H1 (cell line): ENCODE results near the gene CYSRT1. TPM values are rescaled to one million over a fixed set of nuclear protein-coding genes. Genes with fewer than 3 reads are reported as not detected.

Experiments
- CTCF ChIA-PET: fragments of 300-600 bp; sonication (Branson Sonifier 250); formaldehyde crosslinking; loops from one replicate; lab custom pipeline; 2021; ENCODE audit not compliant: partially characterized antibody; lab: Charles Lee
- POLR2A ChIA-PET: fragments of 300-600 bp; sonication (Branson Sonifier 250); formaldehyde crosslinking; loops from one replicate; lab custom pipeline; 2021; ENCODE audit warnings: inconsistent platforms; ENCODE audit not compliant: partially characterized antibody; lab: Charles Lee
- DNase-seq, 2 experiments: peaks; one replicate each; pipeline versions ENCODE4 v3.0.0 to v3.0.0-alpha.2; 2010 to 2022; ENCODE audit warnings: low spot score in 2 of 2, low read depth in 1 of 2, mixed read lengths in 1 of 2
- FAIRE-seq: peaks from 2 replicates; lab custom pipeline; 2011; peaks lifted over from hg19 to GRCh38; lab: Jason Lieb, UNC
- H2AFZ ChIP-seq: 2 replicates; pipeline ENCODE4 v1.8.1; 2012; ENCODE audit warnings: low read length, inconsistent platforms
- H2AK5ac ChIP-seq: 2 replicates; pipeline ENCODE4 v1.6.1; 2013; ENCODE audit warnings: low read depth, low read length
- H2BK120ac ChIP-seq: replicated peaks from 2 replicates; pipeline ENCODE3; 2013; ENCODE audit warnings: low read depth, low read length, inconsistent platforms
- H2BK12ac ChIP-seq: 2 replicates; pipeline ENCODE4 v1.6.1; 2013; ENCODE audit warnings: low read depth, low read length
- H2BK15ac ChIP-seq: 2 replicates; pipeline ENCODE4 v1.6.1; 2013; ENCODE audit warnings: low read length
- H2BK20ac ChIP-seq: 2 replicates; pipeline ENCODE4 v1.6.1; 2013; ENCODE audit warnings: low read length
- H2BK5ac ChIP-seq: 2 replicates; pipeline ENCODE4 v1.6.1; 2013; ENCODE audit warnings: low read depth, low read length
- H3K14ac ChIP-seq: 2 replicates; pipeline ENCODE4 v1.6.1; 2013; ENCODE audit warnings: inconsistent platforms; ENCODE audit not compliant: insufficient read length
- H3K18ac ChIP-seq: 2 replicates; pipeline ENCODE4 v1.6.1; 2013; ENCODE audit warnings: low read length; ENCODE audit errors: extremely low read depth
- H3K23ac ChIP-seq: 2 replicates; pipeline ENCODE4 v1.6.1; 2013; ENCODE audit warnings: inconsistent platforms; ENCODE audit not compliant: insufficient read length
- H3K23me2 ChIP-seq: 2 replicates; pipeline ENCODE4 v1.6.1; 2013; ENCODE audit warnings: low read depth, low read length
- H3K27ac ChIP-seq: 2 replicates; pipeline ENCODE4 v1.6.1; 2011; ENCODE audit warnings: low read depth, low read length, inconsistent platforms
- H3K27me3 ChIP-seq, 4 experiments: replicated peaks in 1 of 4; 1 replicate in 1 of 4; 2 replicates in 3 of 4; pipeline versions ENCODE4 v1.6.1 to v1.8.1; 2011 to 2013; ENCODE audit warnings: low read length in 3 of 4, mild to moderate bottlenecking in 3 of 4, inconsistent platforms in 2 of 4, mixed read lengths in 2 of 4, moderate library complexity in 1 of 4; ENCODE audit not compliant: control insufficient read depth in 3 of 4, insufficient read depth in 3 of 4; ENCODE audit errors: extremely low read depth in 1 of 4
- H3K36me3 ChIP-seq, 4 experiments: 2 replicates each; pipeline versions ENCODE4 v1.6.1 to v1.8.1; 2011 to 2013; ENCODE audit warnings: mild to moderate bottlenecking in 4 of 4, low read length in 3 of 4, moderate library complexity in 2 of 4, control low read depth in 1 of 4, inconsistent platforms in 1 of 4; ENCODE audit not compliant: insufficient read depth in 4 of 4, control insufficient read depth in 2 of 4
- H3K4ac ChIP-seq: replicated peaks from 2 replicates; pipeline ENCODE3; 2013; ENCODE audit warnings: low read length, low read depth, mixed read lengths, inconsistent platforms; ENCODE audit not compliant: insufficient read length
- H3K4me1 ChIP-seq, 4 experiments: replicated peaks in 1 of 4; 1 replicate in 1 of 4; 2 replicates in 3 of 4; pipeline versions ENCODE4 v1.6.1 to v1.8.1; 2011 to 2013; ENCODE audit warnings: low read length in 3 of 4, inconsistent platforms in 2 of 4, mixed read lengths in 1 of 4; ENCODE audit not compliant: insufficient read depth in 4 of 4, control insufficient read depth in 3 of 4
- H3K4me2 ChIP-seq, 2 experiments: 2 replicates each; pipeline versions ENCODE4 v1.6.1 to v1.8.1; 2011 to 2013; ENCODE audit warnings: low read depth in 2 of 2, low read length in 2 of 2, control low read depth in 1 of 2, inconsistent platforms in 1 of 2, mild to moderate bottlenecking in 1 of 2; ENCODE audit not compliant: insufficient read depth in 1 of 2
- H3K4me3 ChIP-seq, 4 experiments: fragments of 200-600, 300-600 bp in 1 of 4; sonication (generic), shearing (Covaris generic), sonication (Bioruptor Twin) in 1 of 4; 2 replicates each; pipeline versions ENCODE4 v1.5.1 to v1.8.1; 2011 to 2016; ENCODE audit warnings: low read length in 4 of 4, low read depth in 3 of 4, control low read depth in 2 of 4, inconsistent platforms in 2 of 4, mild to moderate bottlenecking in 2 of 4, mixed read lengths in 1 of 4, moderate library complexity in 1 of 4; ENCODE audit not compliant: insufficient read depth in 2 of 4; ENCODE audit errors: extremely low read depth in 1 of 4
- H3K56ac ChIP-seq: replicated peaks from 2 replicates; pipeline ENCODE3; 2013; ENCODE audit warnings: low read depth, mild to moderate bottlenecking, mixed read lengths, low read length, inconsistent platforms; ENCODE audit not compliant: insufficient read length
- H3K79me1 ChIP-seq: 2 replicates; pipeline ENCODE4 v1.6.1; 2013; ENCODE audit warnings: low read depth, low read length, control low read depth
- H3K79me2 ChIP-seq, 2 experiments: 2 replicates each; pipeline versions ENCODE4 v1.6.1 to v1.8.1; 2012 to 2013; ENCODE audit warnings: low read length in 2 of 2, mild to moderate bottlenecking in 2 of 2, inconsistent platforms in 1 of 2; ENCODE audit not compliant: insufficient read depth in 2 of 2, control insufficient read depth in 1 of 2
- H3K9ac ChIP-seq, 4 experiments: replicated peaks in 1 of 4; 1 replicate in 1 of 4; 2 replicates in 3 of 4; pipeline versions ENCODE4 v1.6.1 to v1.8.1; 2011 to 2013; ENCODE audit warnings: low read depth in 3 of 4, low read length in 3 of 4, control low read depth in 2 of 4, mild to moderate bottlenecking in 2 of 4, moderate library complexity in 2 of 4, inconsistent platforms in 1 of 4; ENCODE audit errors: extremely low read depth in 1 of 4
- H3K9me3 ChIP-seq, 2 experiments: 2 replicates each; pipeline versions ENCODE4 v1.6.1 to v1.8.1; 2012 to 2013; ENCODE audit warnings: mild to moderate bottlenecking in 2 of 2, moderate library complexity in 2 of 2, control low read depth in 1 of 2, inconsistent platforms in 1 of 2, low read depth in 1 of 2, low read length in 1 of 2, mixed read lengths in 1 of 2; ENCODE audit not compliant: insufficient read depth in 2 of 2
- H4K20me1 ChIP-seq, 2 experiments: replicated peaks in 1 of 2; 2 replicates each; pipeline versions ENCODE3 to v1.8.1; 2011 to 2013; ENCODE audit warnings: inconsistent platforms in 2 of 2, low read length in 2 of 2, mild to moderate bottlenecking in 1 of 2; ENCODE audit not compliant: insufficient read depth in 2 of 2, control insufficient read depth in 1 of 2
- H4K5ac ChIP-seq: 2 replicates; pipeline ENCODE4 v1.6.1; 2013; ENCODE audit warnings: low read length, low read depth, mixed read lengths, inconsistent platforms; ENCODE audit not compliant: insufficient read length
- H4K8ac ChIP-seq: 2 replicates; pipeline ENCODE4 v1.8.0; 2013; ENCODE audit warnings: mild to moderate bottlenecking, moderate library complexity, low read length, inconsistent platforms; ENCODE audit not compliant: insufficient read depth; ENCODE audit errors: extremely low read depth
- H4K91ac ChIP-seq: replicated peaks from 2 replicates; pipeline ENCODE3; 2013; ENCODE audit warnings: low read length, mixed read lengths, inconsistent platforms; ENCODE audit not compliant: insufficient read length
- KDM1A ChIP-seq: fragments of 200-600, 300-600 bp; sonication (generic); IDR thresholded peaks from 2 replicates; pipeline ENCODE4 v1.7.1; 2016; ENCODE audit warnings: mild to moderate bottlenecking, low read length, borderline replicate concordance
- SP2 ChIP-seq: IDR thresholded peaks from 2 replicates; pipeline ENCODE4 v1.6.1; 2012; ENCODE audit warnings: mild to moderate bottlenecking, low read length, inconsistent platforms
- WGBS, 2 experiments: shearing (Covaris generic) in 1 of 2; methylation state at CpG; one replicate each; pipeline versions ENCODE4 v1.1.6 to v1.1.7; 2013 to 2015; ENCODE audit warnings: low lambda C conversion rate in 2 of 2, mixed read lengths in 2 of 2, inconsistent platforms in 1 of 2, low coverage in 1 of 2, missing lambda C conversion rate in 1 of 2; ENCODE audit not compliant: insufficient replicate concordance in 2 of 2, insufficient coverage in 1 of 2, insufficient read length in 1 of 2; ENCODE audit errors: extremely low coverage in 1 of 2, missing lambda C conversion rate in 1 of 2; 5-methylcytosine and 5-hydroxymethylcytosine counted together
- polyA plus RNA-seq, 7 experiments: library from polyadenylated mRNA; depleted of rRNA in 3 of 7; stranded (reverse) in 5 of 7; unstranded in 2 of 7; fragments of >200 nt in 5 of 7; fragments of 200-250 nt in 2 of 7; gene quantifications; 1 replicate in 5 of 7; 2 replicates in 1 of 7; 4 replicates in 1 of 7; pipeline versions ENCODE4 v1.2.1 to v1.2.3, GENCODE V29; 2011 to 2013; ENCODE audit warnings: missing spikeins in 2 of 7, mixed read lengths in 2 of 7
- total RNA-seq: library from RNA; stranded (reverse); fragmentation: NEBNext Ultra II Directional; extraction: Animal tissue kit (Norgen Biotek cat#: 25700); gene quantifications from 2 replicates; pipeline ENCODE4 v1.2.1, GENCODE V29; 2021
- TF ChIP-seq, protein P1 (sequence below): IDR thresholded peaks from 2 replicates; pipeline ENCODE4 v1.6.1; 2012; ENCODE audit warnings: inconsistent platforms

CYSRT1 gene
- total and polyA plus RNA-seq, 2 of the 8 experiments (the other 6 are each of a cell fraction or from before 2014, with no cell fraction given): 1.0 to 6.5 TPM

DNA sequence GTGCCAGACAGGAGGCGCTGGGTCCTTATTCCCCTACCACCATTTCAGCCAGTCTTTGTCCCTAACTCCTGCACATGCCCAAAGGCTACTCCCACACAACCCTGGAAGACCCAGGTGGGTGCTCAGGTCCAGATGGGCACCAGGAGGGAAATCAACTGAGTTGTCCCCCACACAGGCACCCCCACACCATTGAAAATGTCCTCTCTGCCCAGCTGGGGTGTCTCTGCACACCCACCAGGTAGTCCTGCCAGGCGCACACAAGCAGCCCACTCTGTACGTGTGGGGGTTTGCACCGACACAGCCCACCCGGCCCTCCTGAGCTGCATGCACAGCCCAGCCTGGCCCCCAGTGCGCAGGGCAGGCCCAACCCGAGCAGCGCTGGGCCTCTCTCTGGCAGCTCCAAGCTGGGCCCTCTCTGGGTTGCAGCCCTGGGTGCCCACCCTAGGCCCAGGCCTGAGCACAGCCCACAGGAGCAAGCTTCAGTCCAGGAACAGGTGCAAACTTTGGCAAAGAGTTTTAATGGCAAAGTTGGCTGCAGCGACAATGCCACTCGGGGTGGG lies 5.1 kb upstream of the CYSRT1 start:
- TF ChIP-seq, protein P1, sequence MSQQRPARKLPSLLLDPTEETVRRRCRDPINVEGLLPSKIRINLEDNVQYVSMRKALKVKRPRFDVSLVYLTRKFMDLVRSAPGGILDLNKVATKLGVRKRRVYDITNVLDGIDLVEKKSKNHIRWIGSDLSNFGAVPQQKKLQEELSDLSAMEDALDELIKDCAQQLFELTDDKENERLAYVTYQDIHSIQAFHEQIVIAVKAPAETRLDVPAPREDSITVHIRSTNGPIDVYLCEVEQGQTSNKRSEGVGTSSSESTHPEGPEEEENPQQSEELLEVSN: no peak
- TF ChIP-seq KDM1A: no peak
- TF ChIP-seq SP2: no peak
- H4K91ac ChIP-seq: no peak overlapping the region

More for the DNA sequence above, 5.1 kb upstream of the CYSRT1 start:
- H3K79me1 ChIP-seq: no peaks in the 10 kb centered on the region
- H2AFZ ChIP-seq: no peak overlapping the region
- peaks cover 0 to 9% of the 10 kb centered on the region in 2 experiments for H4K20me1 ChIP-seq
- H3K14ac ChIP-seq: no peak overlapping the region
- H4K5ac ChIP-seq: no peak overlapping the region
- H3K56ac ChIP-seq: no peak overlapping the region
- no peak for DNase-seq
- CTCF ChIA-PET: interaction anchor here (0.7 to 20.2 kb wide), 5 partner anchors 10 to 272 kb away, joined by 3 to 204 read pairs (median 3); partner anchors contain the start of genes ANAPC2 and SSNA1
- 94% methylated on average over 10 of the region's 10 CpGs; no CpG with 5 or more reads in 1 of the 2 experiments for WGBS, 2 experiments
- peaks cover 18% of the 10 kb centered on the region; the same call in 1 of the 2 replicates for H3K23me2 ChIP-seq
- H3K36me3 ChIP-seq: peaks cover 0 to 17% (median 4%) of the 10 kb centered on the region in 4 experiments; a peak in 6 of 8 replicates
- H3K79me2 ChIP-seq: no peaks in the 10 kb centered on the region
- H3K23ac ChIP-seq: no peak overlapping the region
- H3K4ac ChIP-seq: no peak overlapping the region
- no peak overlapping the region for H3K4me3 ChIP-seq
- H3K4me2 ChIP-seq: no peak overlapping the region
- no peak overlapping the region for H2BK20ac ChIP-seq
- POLR2A ChIA-PET: interaction anchor here (0.8 to 69.9 kb wide), 10 partner anchors 12 to 164 kb away, joined by 3 to 1462 read pairs (median 4); partner anchors contain the start of genes NDOR1, NELFB, STPG3 and TMEM203
- no peak overlapping the region for H3K27ac ChIP-seq
- H2BK120ac ChIP-seq: no peak overlapping the region
- peaks cover 0 to 15% (median 10%) of the 10 kb centered on the region in 4 experiments; a peak in 5 of 7 replicates for H3K4me1 ChIP-seq
- H3K27me3 ChIP-seq: no peaks in the 10 kb centered on the region; a peak in 2 of 7 replicates
- no peak overlapping the region for H2AK5ac ChIP-seq
- H3K9me3 ChIP-seq: no peaks in the 10 kb centered on the region
- no peak overlapping the region for H3K9ac ChIP-seq
- no peak overlapping the region for H2BK15ac ChIP-seq
- H4K8ac ChIP-seq: no peak overlapping the region; the same call in 1 of the 2 replicates
- FAIRE-seq: no peak
- no peak overlapping the region for H2BK5ac ChIP-seq
- no peak overlapping the region for H3K18ac ChIP-seq
- H2BK12ac ChIP-seq: no peak overlapping the region
